Measurements from ENCODE around the gene PCAT7. TPM values are rescaled to one million over a fixed set of nuclear protein-coding genes. Genes with fewer than 3 reads are reported as not detected.
"Not testable (repeated sequence)": the region's sequence is repeated elsewhere in the genome, so short reads cannot be mapped to it uniquely, and the experiment has no call there.

The PCAT7 gene
- 1 to 10 TPM in 11 of 12 donors, not detected in 1; 1.3 to 9.1 (median 3.7) TPM for polyA plus RNA-seq (ENCODE audit: insufficient read length in 12 of 12)
- long read RNA-seq, donor 1, result 0 reads
- long read RNA-seq, donor 2, result 0 reads
- long read RNA-seq, donor 3, result 0 reads
- long read RNA-seq, donor 4, result 0 reads
- long read RNA-seq, donor 5, result 0 reads
- long read RNA-seq, donor 6, result 0 reads
- long read RNA-seq, donor 7, result 0 reads
- long read RNA-seq, donor 8, partial matches to known transcripts, result 50 of 122 reads
- long read RNA-seq, donor 8, other reads (novel, unspliced or antisense), result 71 of 122 reads
- long read RNA-seq, donor 9, partial matches to known transcripts, result 0 of 13 reads
- long read RNA-seq, donor 9, other reads (novel, unspliced or antisense), result 13 of 13 reads
- long read RNA-seq, donor 10, partial matches to known transcripts, result 0 of 1 reads
- long read RNA-seq, donor 10, other reads (novel, unspliced or antisense), result 0 of 1 reads
- long read RNA-seq, donor 11, result 0 reads

GRCh38 chr9:94554439-94555331 lies at the start of gene PCAT7:
PCAT7 (plus strand) TSS chr9:94555083.
- DNase-seq, result peak; percentile 3

GRCh38 chr9:94506370-94506769 lies 48.5 kb upstream of the PCAT7 start:
- not testable (repeated sequence) for DNase-seq

- no peak for DNase-seq
These were observed 47.2 kb upstream of the PCAT7 start for GRCh38 chr9:94507531-94508258.

GRCh38 chr9:94511134-94511954 lies 43.5 kb upstream of the PCAT7 start:
- no peak for DNase-seq

GRCh38 chr9:94511955-94512265 lies 43.0 kb upstream of the PCAT7 start:
- no peak for DNase-seq

- no peak for DNase-seq
These were observed 40.2 kb upstream of the PCAT7 start for GRCh38 chr9:94514722-94515121.

- no peak for DNase-seq
These were observed 37.6 kb upstream of the PCAT7 start for GRCh38 chr9:94517254-94517653.

- DNase-seq, result no peak
These were observed 29.4 kb upstream of the PCAT7 start for GRCh38 chr9:94525396-94526035.

- no peak for DNase-seq
These were observed 28.6 kb upstream of the PCAT7 start for GRCh38 chr9:94526271-94526670.

- no peak for DNase-seq
These were observed 27.9 kb upstream of the PCAT7 start for GRCh38 chr9:94526951-94527350.

- no peak for DNase-seq
These were observed 26.0 kb upstream of the PCAT7 start for GRCh38 chr9:94528886-94529285.

GRCh38 chr9:94533155-94533554 lies 21.7 kb upstream of the PCAT7 start:
- DNase-seq, result no peak

GRCh38 chr9:94533601-94534000 lies 21.3 kb upstream of the PCAT7 start:
- no peak for DNase-seq

- DNase-seq, result no peak
These were observed 20.0 kb upstream of the PCAT7 start for GRCh38 chr9:94534901-94535300.

- no peak for DNase-seq
These were observed 16.0 kb upstream of the PCAT7 start for GRCh38 chr9:94538908-94539307.

- not testable (repeated sequence) for DNase-seq
These were observed 10.5 kb upstream of the PCAT7 start for GRCh38 chr9:94544335-94544734.

- DNase-seq, result no peak
These were observed 8.9 kb upstream of the PCAT7 start for GRCh38 chr9:94545940-94546339.

- DNase-seq, result no peak
These were observed 1.6 kb upstream of the PCAT7 start for GRCh38 chr9:94553029-94553938.

GRCh38 chr9:94554078-94554438 lies 825 bp upstream of the PCAT7 start:
- DNase-seq, result no peak

GRCh38 chr9:94557376-94557775 lies 2.5 kb downstream of the PCAT7 start:
- no peak for DNase-seq

All from muscle of arm (tissue), 14 donors.